Hepatocyte (in vitro differentiated cells): ENCODE measurements around the gene PLEKHG3. TPM values are rescaled to one million over a fixed set of nuclear protein-coding genes. Genes with fewer than 3 reads are reported as not detected.

ENCODE experiments used
- DNase-seq: peaks from one replicate; pipeline ENCODE4 v3.0.0-alpha.2; 2016; ENCODE audit warnings: low spot score
- H2AFZ ChIP-seq: fragments of 200-600 bp; sonication (generic); 2 replicates; pipeline ENCODE4 v1.6.0; 2016; ENCODE audit warnings: antibody characterized with exemption, mild to moderate bottlenecking
- H3K27ac ChIP-seq: fragments of 200-600 bp; sonication (generic); 2 replicates; pipeline ENCODE4 v1.5.1; 2016; ENCODE audit warnings: mild to moderate bottlenecking
- H3K27me3 ChIP-seq: fragments of 200-600 bp; sonication (generic); 2 replicates; pipeline ENCODE4 v1.6.1; 2016
- H3K36me3 ChIP-seq: fragments of 200-600 bp; sonication (generic); replicated peaks from 2 replicates; pipeline ENCODE4 v1.5.1; 2016; ENCODE audit warnings: low read depth; ENCODE audit not compliant: insufficient read depth
- H3K4me1 ChIP-seq: fragments of 200-600 bp; sonication (generic); 2 replicates; pipeline ENCODE4 v1.5.1; 2016; ENCODE audit warnings: mild to moderate bottlenecking, moderate library complexity; ENCODE audit not compliant: insufficient read depth
- H3K4me2 ChIP-seq: fragments of 200-600 bp; sonication (generic); 2 replicates; pipeline ENCODE4 v1.6.0; 2016
- H3K4me3 ChIP-seq: fragments of 200-600 bp; sonication (generic); 2 replicates; pipeline ENCODE4 v1.5.1; 2016; ENCODE audit warnings: mild to moderate bottlenecking
- H3K79me2 ChIP-seq: fragments of 200-600 bp; sonication (generic); 2 replicates; pipeline ENCODE4 v1.6.0; 2017; ENCODE audit warnings: mild to moderate bottlenecking
- H3K9me2 ChIP-seq: fragments of 200-600 bp; sonication (generic); replicated peaks from 2 replicates; pipeline ENCODE4 v1.6.0; 2017; ENCODE audit warnings: mild to moderate bottlenecking; ENCODE audit not compliant: insufficient read depth
- H3K9me3 ChIP-seq: fragments of 200-600 bp; sonication (generic); 2 replicates; pipeline ENCODE4 v1.5.1; 2016; ENCODE audit warnings: low read depth, mild to moderate bottlenecking
- H4K20me1 ChIP-seq: fragments of 200-600 bp; sonication (generic); 2 replicates; pipeline ENCODE4 v1.6.0; 2016; ENCODE audit warnings: mild to moderate bottlenecking; ENCODE audit not compliant: insufficient read depth, poor library complexity, severe bottlenecking
- EZH2 ChIP-seq: fragments of 200-600 bp; sonication (generic); IDR thresholded peaks from 2 replicates; pipeline ENCODE4 v1.6.1; 2016; ENCODE audit warnings: antibody characterized with exemption, mild to moderate bottlenecking, borderline replicate concordance
- EZH2phosphoT487 ChIP-seq: fragments of 200-600 bp; sonication (generic); IDR thresholded peaks from one replicate; pipeline ENCODE4 v1.6.1; 2018; ENCODE audit warnings: antibody characterized with exemption, mild to moderate bottlenecking, low read depth, moderate library complexity; ENCODE audit not compliant: unreplicated experiment, severe bottlenecking
- WGBS: methylation state at CpG from one replicate; pipeline ENCODE4 v1.1.6; 2016; ENCODE audit warnings: low lambda C conversion rate; ENCODE audit errors: missing lambda C conversion rate; 5-methylcytosine and 5-hydroxymethylcytosine counted together
- polyA plus RNA-seq: library from polyadenylated mRNA; unstranded; fragments of >200 nt; fragmentation: Nextera tagmentation; extraction: Ambion mirVana; gene quantifications from 2 replicates; pipeline ENCODE4 v1.2.1, GENCODE V29; 2016
- total RNA-seq: library from RNA; depleted of rRNA; stranded (reverse); fragments of >200 nt; gene quantifications from 2 replicates; pipeline ENCODE4 v1.2.3, GENCODE V29; 2014
- TF ChIP-seq, protein P1 (sequence below): fragments of 200-600 bp; sonication (generic); IDR thresholded peaks from 2 replicates; pipeline ENCODE4 v1.5.1; 2016; ENCODE audit warnings: antibody characterized with exemption, mild to moderate bottlenecking; ENCODE audit not compliant: poor library complexity

The PLEKHG3 gene
- total and polyA plus RNA-seq, 2 experiments from 2014 or later, result 42.7 to 54.2 TPM

DNA sequence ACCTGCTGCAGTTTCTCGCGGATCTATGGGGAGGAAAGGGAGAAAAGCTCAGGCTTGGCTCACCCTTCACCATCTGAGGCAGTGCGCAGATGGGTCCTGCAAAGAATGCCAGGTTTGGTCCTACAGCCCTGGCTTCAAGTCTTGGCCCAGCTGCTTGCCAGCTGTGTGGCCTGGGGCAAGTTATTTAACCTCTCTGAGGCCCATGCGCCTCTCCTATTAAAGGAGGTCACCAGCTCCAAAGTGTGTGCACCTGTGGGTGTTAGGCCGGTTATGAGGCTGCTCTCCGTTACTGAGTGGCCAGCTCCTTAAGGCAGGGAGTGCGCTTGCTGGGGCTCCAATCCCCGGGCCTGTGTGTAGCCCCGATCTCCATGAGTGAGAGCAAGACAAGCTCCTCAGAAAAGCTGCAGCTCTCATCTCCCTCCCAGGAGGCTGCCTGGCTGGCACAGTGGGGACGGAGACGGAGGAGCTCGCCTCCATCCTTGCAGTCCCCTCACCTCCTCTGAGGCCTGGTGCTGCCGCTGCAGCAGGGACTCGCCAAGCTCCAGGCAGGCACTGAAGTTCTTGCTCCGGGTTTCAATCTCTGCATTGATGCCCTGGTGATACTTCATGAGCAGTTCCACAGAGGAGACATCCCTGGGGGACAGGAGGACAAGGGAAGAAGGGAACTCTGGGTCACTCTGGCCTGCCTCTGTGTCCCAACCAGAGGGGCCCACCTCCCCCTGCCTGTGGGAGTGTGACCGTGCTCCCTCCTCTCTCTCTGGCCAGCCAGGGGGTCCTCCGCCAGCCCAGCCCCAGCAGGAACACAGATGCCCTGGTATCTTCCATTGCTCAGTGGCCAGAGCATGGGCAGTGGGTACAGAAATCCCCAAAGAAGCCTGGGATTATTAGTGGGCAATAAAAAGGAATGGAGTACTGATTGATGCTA is 65.1 kb downstream of the PLEKHG3 start:
- no peak for DNase-seq
- H3K4me1 ChIP-seq, result peaks cover 3% of the 10 kb centered on the region
- no peak overlapping the region for H3K27ac ChIP-seq
- no peak overlapping the region for H2AFZ ChIP-seq
- no peak overlapping the region for H3K4me3 ChIP-seq
- no peak overlapping the region for H3K4me2 ChIP-seq
- H4K20me1 ChIP-seq, result no peaks in the 10 kb centered on the region
- no peaks in the 10 kb centered on the region for H3K9me3 ChIP-seq
- TF ChIP-seq EZH2, result no peak
- TF ChIP-seq, protein P1, sequence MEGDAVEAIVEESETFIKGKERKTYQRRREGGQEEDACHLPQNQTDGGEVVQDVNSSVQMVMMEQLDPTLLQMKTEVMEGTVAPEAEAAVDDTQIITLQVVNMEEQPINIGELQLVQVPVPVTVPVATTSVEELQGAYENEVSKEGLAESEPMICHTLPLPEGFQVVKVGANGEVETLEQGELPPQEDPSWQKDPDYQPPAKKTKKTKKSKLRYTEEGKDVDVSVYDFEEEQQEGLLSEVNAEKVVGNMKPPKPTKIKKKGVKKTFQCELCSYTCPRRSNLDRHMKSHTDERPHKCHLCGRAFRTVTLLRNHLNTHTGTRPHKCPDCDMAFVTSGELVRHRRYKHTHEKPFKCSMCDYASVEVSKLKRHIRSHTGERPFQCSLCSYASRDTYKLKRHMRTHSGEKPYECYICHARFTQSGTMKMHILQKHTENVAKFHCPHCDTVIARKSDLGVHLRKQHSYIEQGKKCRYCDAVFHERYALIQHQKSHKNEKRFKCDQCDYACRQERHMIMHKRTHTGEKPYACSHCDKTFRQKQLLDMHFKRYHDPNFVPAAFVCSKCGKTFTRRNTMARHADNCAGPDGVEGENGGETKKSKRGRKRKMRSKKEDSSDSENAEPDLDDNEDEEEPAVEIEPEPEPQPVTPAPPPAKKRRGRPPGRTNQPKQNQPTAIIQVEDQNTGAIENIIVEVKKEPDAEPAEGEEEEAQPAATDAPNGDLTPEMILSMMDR, result no peak
- TF ChIP-seq EZH2phosphoT487, result no peak
- no peaks in the 10 kb centered on the region for H3K36me3 ChIP-seq
- H3K79me2 ChIP-seq, result no peaks in the 10 kb centered on the region
- no peaks in the 10 kb centered on the region for H3K9me2 ChIP-seq
- 91% methylated on average over 17 of the region's 17 CpGs for WGBS
- H3K27me3 ChIP-seq, result no peaks in the 10 kb centered on the region

DNA sequence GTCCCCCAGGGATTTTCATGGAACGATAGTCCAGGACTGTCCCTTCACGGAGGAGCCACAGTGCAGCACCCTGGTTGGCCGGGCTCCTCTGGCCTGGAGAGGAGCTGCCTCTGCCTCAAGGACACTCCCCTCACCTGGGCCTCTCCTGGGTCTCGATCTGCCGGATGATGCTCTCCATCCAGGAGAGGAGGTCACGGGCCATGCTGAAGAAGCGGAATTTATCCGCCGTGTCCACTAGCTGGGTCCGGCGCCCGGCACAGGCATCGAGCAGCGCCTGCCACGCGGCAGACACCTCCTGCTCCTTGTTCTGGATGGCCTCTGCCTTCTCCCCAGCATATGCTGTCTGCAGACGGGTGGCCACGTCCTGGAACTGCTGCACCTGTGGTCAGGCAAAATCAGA is 66.5 kb downstream of the PLEKHG3 start:
- Histone ChIP-seq H3K9me3 (no peaks in the 10 kb centered on the region), H3K9me2 (no peaks in the 10 kb centered on the region), H3K4me2 (no peak overlapping the region), H3K27ac (no peak overlapping the region), H2AFZ (no peak overlapping the region), H3K4me1 (no peaks in the 10 kb centered on the region), H3K4me3 (no peak overlapping the region), H3K36me3 (no peaks in the 10 kb centered on the region), H3K79me2 (no peaks in the 10 kb centered on the region), H4K20me1 (no peaks in the 10 kb centered on the region), H3K27me3 (no peaks in the 10 kb centered on the region)
- DNase-seq, result no peak
- 95% methylated on average over 18 of the region's 18 CpGs for WGBS
- TF ChIP-seq EZH2phosphoT487 (no peak), EZH2 (no peak)
- TF ChIP-seq, protein P1, result no peak

DNA sequence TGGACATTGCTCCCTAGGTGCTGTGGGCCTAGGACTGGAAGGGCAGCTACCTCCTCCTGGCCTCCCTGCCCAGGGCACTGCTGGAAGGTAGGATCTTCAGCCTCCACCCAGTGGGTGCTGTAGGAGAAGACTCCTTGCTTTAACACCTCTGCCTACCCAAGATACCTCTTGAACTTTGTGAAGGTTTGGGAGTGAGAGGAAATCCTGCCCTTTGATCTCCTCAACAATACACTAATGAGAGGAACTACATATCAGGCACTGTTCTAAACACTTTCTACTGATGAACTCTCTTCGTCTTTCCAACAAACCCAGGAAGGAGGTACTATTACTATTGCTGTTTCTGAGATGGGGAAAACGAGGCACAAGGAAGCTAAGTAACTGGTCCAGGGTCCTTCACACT is 66.9 kb downstream of the PLEKHG3 start:
- Histone ChIP-seq H3K27me3 (no peaks in the 10 kb centered on the region), H3K27ac (no peak overlapping the region), H3K79me2 (no peaks in the 10 kb centered on the region), H3K9me2 (no peaks in the 10 kb centered on the region), H3K4me2 (no peak overlapping the region), H3K4me1 (no peaks in the 10 kb centered on the region), H4K20me1 (no peaks in the 10 kb centered on the region), H3K4me3 (no peak overlapping the region), H3K9me3 (no peaks in the 10 kb centered on the region), H3K36me3 (no peaks in the 10 kb centered on the region), H2AFZ (no peak overlapping the region)
- TF ChIP-seq EZH2, result no peak
- TF ChIP-seq EZH2phosphoT487, result no peak
- TF ChIP-seq, protein P1, result no peak
- whole genome bisulfite sequencing, result 97% methylated on average over 2 of the region's 2 CpGs
- no peak for DNase-seq
